HepG2 (cell line): ENCODE results near the gene C16orf87. TPM values are rescaled to one million over a fixed set of nuclear protein-coding genes. Genes with fewer than 3 reads are reported as not detected.
A peak's percentile ranks its signal among the peaks of the same experiment; 100 is the strongest.

Experiments
- BHLHE40 ChIP-seq: IDR thresholded peaks from 2 replicates; pipeline ENCODE4 v1.6.1; 2011; ENCODE audit warnings: low read length, improper control_type of control experiment
- ETV6 ChIP-seq: sonication (generic); formaldehyde crosslinking; conservative IDR thresholded peaks from 2 replicates; pipeline ENCODE4 v1.4.0; 2020; ENCODE audit warnings: missing genetic modification reagents
- HMG20A ChIP-seq: IDR thresholded peaks from 2 replicates; pipeline ENCODE4 v1.6.1; 2016; ENCODE audit warnings: borderline replicate concordance
- HNRNPUL1 ChIP-seq: fragments of 200-400 bp; formaldehyde crosslinking; IDR thresholded peaks from 2 replicates; pipeline ENCODE4 v1.6.1; 2017; ENCODE audit warnings: low read depth, mild to moderate bottlenecking, low read length, moderate library complexity
- HOXA5 ChIP-seq: sonication (generic); formaldehyde crosslinking; IDR thresholded peaks from 2 replicates; pipeline ENCODE4 v1.4.0; 2020; ENCODE audit warnings: missing genetic modification reagents
- KAT7 ChIP-seq: IDR thresholded peaks from 2 replicates; pipeline ENCODE4 v1.6.1; 2018; ENCODE audit warnings: borderline replicate concordance, missing compliant biosample characterization
- KDM4B ChIP-seq: sonication (generic); formaldehyde crosslinking; IDR thresholded peaks from 2 replicates; pipeline ENCODE4 v1.4.0; 2020; ENCODE audit warnings: missing genetic modification reagents
- KMT2B ChIP-seq: IDR thresholded peaks from 2 replicates; pipeline ENCODE4 v1.6.1; 2016; ENCODE audit warnings: missing genetic modification reagents, missing compliant biosample characterization
- NFYB ChIP-seq: sonication (generic); formaldehyde crosslinking; IDR thresholded peaks from 2 replicates; pipeline ENCODE4 v1.4.0; 2020; ENCODE audit warnings: missing genetic modification reagents
- RBAK ChIP-seq: sonication (generic); formaldehyde crosslinking; IDR thresholded peaks from 2 replicates; pipeline ENCODE4 v1.5.1; 2020; ENCODE audit warnings: mild to moderate bottlenecking, missing genetic modification reagents
- SIN3B ChIP-seq: fragments of 150-350 bp; IDR thresholded peaks from 2 replicates; pipeline ENCODE4 v1.6.1; 2014; ENCODE audit warnings: low read length
- SMYD3 ChIP-seq: sonication (generic); formaldehyde crosslinking; IDR thresholded peaks from 2 replicates; pipeline ENCODE4 v1.8.1; 2023; ENCODE audit warnings: mild to moderate bottlenecking, missing genetic modification reagents
- ZIK1 ChIP-seq: sonication (generic); formaldehyde crosslinking; IDR thresholded peaks from 2 replicates; pipeline ENCODE4 v1.5.0; 2020; ENCODE audit warnings: mild to moderate bottlenecking, low read depth, missing genetic modification reagents, borderline replicate concordance
- ZNF180 ChIP-seq: sonication (generic); formaldehyde crosslinking; IDR thresholded peaks from 2 replicates; pipeline ENCODE4 v1.4.0; 2020; ENCODE audit warnings: low read depth, missing genetic modification reagents, borderline replicate concordance
- ZNF543 ChIP-seq: sonication (generic); formaldehyde crosslinking; IDR thresholded peaks from 2 replicates; pipeline ENCODE4 v1.4.0; 2020; ENCODE audit warnings: mild to moderate bottlenecking, missing genetic modification reagents
- polyA plus RNA-seq, 8 experiments: library from polyadenylated mRNA; depleted of rRNA in 3 of 8; stranded (reverse) in 7 of 8; unstranded in 1 of 8; fragments of >200 nt; fragmentation: Illumina TruSeq in 4 of 8; extraction: Trizol in 4 of 8; gene quantifications; 2 replicates each; pipeline versions ENCODE4 v1.2.1 to v1.2.3, GENCODE V29; 2011 to 2016; ENCODE audit warnings: low read depth in 4 of 8, missing spikeins in 1 of 8, mixed read lengths in 1 of 8; ENCODE audit not compliant: insufficient read depth in 1 of 8
- total RNA-seq, 5 experiments: library from RNA; depleted of rRNA; stranded (reverse); fragments of >200 nt; fragmentation: Illumina TruSeq; extraction: Trizol; gene quantifications; 2 replicates each; pipeline ENCODE4 v1.2.3, GENCODE V29; 2016; ENCODE audit warnings: low read depth in 1 of 5
- TF ChIP-seq, protein P1 (sequence below): sonication (generic); formaldehyde crosslinking; conservative IDR thresholded peaks from 2 replicates; pipeline ENCODE4 v1.4.0; 2020; ENCODE audit warnings: missing genetic modification reagents
- TF ChIP-seq, protein P2 (sequence below): sonication (generic); formaldehyde crosslinking; IDR thresholded peaks from 2 replicates; pipeline ENCODE4 v1.4.0; 2020; ENCODE audit warnings: mild to moderate bottlenecking, low read depth, missing genetic modification reagents
- TF ChIP-seq, protein P3 (sequence below): sonication (generic); formaldehyde crosslinking; IDR thresholded peaks from 2 replicates; pipeline ENCODE4 v1.4.0; 2020; ENCODE audit warnings: missing genetic modification reagents
- TF ChIP-seq, protein P4 (sequence below), 2 experiments: fragments of 450-650 bp in 1 of 2; sonication (generic) in 1 of 2; formaldehyde crosslinking; IDR thresholded peaks; 2 replicates each; pipeline versions ENCODE4 v1.5.0 to v1.8.0; 2020 to 2022; ENCODE audit warnings: mild to moderate bottlenecking in 1 of 2, missing genetic modification reagents in 1 of 2
- TF ChIP-seq, protein P5 (sequence below): IDR thresholded peaks from 2 replicates; pipeline ENCODE4 v1.6.1; 2016; ENCODE audit warnings: low read depth
- TF ChIP-seq, protein P6 (sequence below): sonication (generic); formaldehyde crosslinking; IDR thresholded peaks from 2 replicates; pipeline ENCODE4 v1.8.1; 2023; ENCODE audit warnings: mild to moderate bottlenecking, missing genetic modification reagents, borderline replicate concordance

The C16orf87 gene
- total and polyA plus RNA-seq, 2 of the 13 experiments (the other 11 are each of a cell fraction or from before 2014, with no cell fraction given), result 8.6 to 19.5 TPM

DNA sequence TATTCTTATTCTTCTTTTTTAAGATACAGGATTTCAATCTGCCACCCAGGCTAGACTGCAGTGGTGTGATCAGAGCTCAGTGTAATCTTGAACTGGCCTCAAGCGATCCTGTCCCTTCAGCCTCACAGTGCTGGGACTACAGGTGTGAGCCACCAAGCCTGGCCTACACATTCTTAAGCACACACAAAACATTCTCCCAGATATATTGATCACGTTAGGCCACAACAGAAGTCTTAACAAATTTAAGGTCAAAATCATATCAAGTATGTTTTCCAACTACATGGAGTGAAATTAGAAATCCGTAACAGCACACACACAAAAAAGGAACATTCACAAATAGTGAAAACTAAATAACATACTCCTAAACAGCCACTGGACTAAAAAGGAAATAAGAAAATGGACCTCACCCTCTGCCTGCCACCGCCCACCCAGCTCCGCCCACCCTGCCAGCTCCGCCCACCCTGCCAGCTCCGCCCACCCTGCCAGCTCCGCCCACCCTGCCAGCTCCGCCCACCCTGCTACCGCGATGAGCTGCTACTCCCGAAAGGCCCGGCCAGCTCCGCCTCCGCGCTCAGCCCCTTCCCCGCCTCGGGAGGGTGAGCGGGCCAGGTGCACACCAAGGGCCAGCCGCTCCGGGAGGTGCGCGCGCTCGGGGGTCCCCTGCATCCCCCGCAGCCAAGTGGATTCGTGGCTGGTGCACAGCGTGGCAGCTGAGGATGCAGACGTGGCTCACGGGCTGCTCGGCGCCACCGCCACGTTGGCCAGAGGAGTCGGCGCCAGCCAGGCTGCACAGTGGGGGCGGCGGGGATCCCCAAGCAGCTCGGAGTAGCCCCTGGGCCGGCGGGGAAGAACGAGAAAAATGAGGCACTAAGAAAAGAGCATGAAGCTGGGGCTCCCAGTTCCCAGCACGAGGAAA is 41.2 kb downstream of the C16orf87 start (continued):
- TF ChIP-seq, protein P1, sequence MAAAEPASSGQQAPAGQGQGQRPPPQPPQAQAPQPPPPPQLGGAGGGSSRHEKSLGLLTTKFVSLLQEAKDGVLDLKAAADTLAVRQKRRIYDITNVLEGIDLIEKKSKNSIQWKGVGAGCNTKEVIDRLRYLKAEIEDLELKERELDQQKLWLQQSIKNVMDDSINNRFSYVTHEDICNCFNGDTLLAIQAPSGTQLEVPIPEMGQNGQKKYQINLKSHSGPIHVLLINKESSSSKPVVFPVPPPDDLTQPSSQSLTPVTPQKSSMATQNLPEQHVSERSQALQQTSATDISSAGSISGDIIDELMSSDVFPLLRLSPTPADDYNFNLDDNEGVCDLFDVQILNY (CRISPR knock-in tag), result peak; percentile 81
- TF ChIP-seq HNRNPUL1, result no peak
- peak; percentile 38; the same call in 1 of the 2 replicates for TF ChIP-seq ZIK1 (CRISPR knock-in tag)
- peak; percentile 56; the same call in 1 of the 2 replicates for TF ChIP-seq KAT7
- TF ChIP-seq, protein P2, sequence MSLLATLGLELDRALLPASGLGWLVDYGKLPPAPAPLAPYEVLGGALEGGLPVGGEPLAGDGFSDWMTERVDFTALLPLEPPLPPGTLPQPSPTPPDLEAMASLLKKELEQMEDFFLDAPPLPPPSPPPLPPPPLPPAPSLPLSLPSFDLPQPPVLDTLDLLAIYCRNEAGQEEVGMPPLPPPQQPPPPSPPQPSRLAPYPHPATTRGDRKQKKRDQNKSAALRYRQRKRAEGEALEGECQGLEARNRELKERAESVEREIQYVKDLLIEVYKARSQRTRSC (CRISPR knock-in tag), result peak; percentile 71; the same call in 1 of the 2 replicates
- TF ChIP-seq SMYD3 (CRISPR knock-in tag), result peak; percentile 46; the same call in 1 of the 2 replicates
- TF ChIP-seq, protein P3, sequence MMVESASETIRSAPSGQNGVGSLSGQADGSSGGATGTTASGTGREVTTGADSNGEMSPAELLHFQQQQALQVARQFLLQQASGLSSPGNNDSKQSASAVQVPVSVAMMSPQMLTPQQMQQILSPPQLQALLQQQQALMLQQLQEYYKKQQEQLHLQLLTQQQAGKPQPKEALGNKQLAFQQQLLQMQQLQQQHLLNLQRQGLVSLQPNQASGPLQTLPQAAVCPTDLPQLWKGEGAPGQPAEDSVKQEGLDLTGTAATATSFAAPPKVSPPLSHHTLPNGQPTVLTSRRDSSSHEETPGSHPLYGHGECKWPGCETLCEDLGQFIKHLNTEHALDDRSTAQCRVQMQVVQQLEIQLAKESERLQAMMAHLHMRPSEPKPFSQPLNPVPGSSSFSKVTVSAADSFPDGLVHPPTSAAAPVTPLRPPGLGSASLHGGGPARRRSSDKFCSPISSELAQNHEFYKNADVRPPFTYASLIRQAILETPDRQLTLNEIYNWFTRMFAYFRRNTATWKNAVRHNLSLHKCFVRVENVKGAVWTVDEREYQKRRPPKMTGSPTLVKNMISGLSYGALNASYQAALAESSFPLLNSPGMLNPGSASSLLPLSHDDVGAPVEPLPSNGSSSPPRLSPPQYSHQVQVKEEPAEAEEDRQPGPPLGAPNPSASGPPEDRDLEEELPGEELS (CRISPR knock-in tag), result no peak; the same call in 1 of the 2 replicates
- peak; percentile 86 for TF ChIP-seq KMT2B
- TF ChIP-seq, protein P4, sequence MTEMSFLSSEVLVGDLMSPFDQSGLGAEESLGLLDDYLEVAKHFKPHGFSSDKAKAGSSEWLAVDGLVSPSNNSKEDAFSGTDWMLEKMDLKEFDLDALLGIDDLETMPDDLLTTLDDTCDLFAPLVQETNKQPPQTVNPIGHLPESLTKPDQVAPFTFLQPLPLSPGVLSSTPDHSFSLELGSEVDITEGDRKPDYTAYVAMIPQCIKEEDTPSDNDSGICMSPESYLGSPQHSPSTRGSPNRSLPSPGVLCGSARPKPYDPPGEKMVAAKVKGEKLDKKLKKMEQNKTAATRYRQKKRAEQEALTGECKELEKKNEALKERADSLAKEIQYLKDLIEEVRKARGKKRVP (CRISPR knock-in tag; IDR thresholded peaks at IDR 0.05), result no peak
- peak; percentile 64; the same call in 1 of the 2 replicates for TF ChIP-seq ZNF543 (CRISPR knock-in tag)
- TF ChIP-seq ETV6 (CRISPR knock-in tag), result peak; percentile 87
- 0 out of 2 replicates have a peak, but pooled peaks have one; percentile 49 for TF ChIP-seq SIN3B
- 0 out of 2 replicates have a peak, but pooled peaks have one; percentile 27 for TF ChIP-seq HOXA5
- TF ChIP-seq, protein P5, sequence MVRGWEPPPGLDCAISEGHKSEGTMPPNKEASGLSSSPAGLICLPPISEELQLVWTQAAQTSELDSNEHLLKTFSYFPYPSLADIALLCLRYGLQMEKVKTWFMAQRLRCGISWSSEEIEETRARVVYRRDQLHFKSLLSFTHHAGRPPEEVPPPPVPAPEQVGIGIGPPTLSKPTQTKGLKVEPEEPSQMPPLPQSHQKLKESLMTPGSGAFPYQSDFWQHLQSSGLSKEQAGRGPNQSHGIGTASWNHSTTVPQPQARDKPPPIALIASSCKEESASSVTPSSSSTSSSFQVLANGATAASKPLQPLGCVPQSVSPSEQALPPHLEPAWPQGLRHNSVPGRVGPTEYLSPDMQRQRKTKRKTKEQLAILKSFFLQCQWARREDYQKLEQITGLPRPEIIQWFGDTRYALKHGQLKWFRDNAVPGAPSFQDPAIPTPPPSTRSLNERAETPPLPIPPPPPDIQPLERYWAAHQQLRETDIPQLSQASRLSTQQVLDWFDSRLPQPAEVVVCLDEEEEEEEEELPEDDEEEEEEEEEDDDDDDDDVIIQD, result no peak
- TF ChIP-seq RBAK (CRISPR knock-in tag), result no peak
- TF ChIP-seq BHLHE40, result peak; percentile 27; the same call in 1 of the 2 replicates
- no peak; the same call in 1 of the 2 replicates for TF ChIP-seq NFYB (CRISPR knock-in tag)
- TF ChIP-seq, protein P6, sequence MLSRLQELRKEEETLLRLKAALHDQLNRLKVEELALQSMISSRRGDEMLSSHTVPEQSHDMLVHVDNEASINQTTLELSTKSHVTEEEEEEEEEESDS (CRISPR knock-in tag), result no peak
- no peak for TF ChIP-seq HMG20A (CRISPR knock-in tag)
- no peak for TF ChIP-seq ZNF180 (CRISPR knock-in tag)
- TF ChIP-seq KDM4B (CRISPR knock-in tag), result no peak; the same call in 1 of the 2 replicates
